SU-DHL-6 (cell line): Measurements from ENCODE around the gene PDK4.

ENCODE experiments used
- H2AFZ ChIP-seq: fragments of 200-600 bp; sonication (generic); 2 replicates; pipeline ENCODE4 v1.6.1; 2014; ENCODE audit warnings: low read depth, mild to moderate bottlenecking, moderate library complexity, mixed read lengths, antibody characterized with exemption, low read length; ENCODE audit not compliant: severe bottlenecking
- H3F3A ChIP-seq: fragments of 200-600 bp; shearing (Covaris generic); 2 replicates; pipeline ENCODE4 v1.6.0; 2016; ENCODE audit warnings: antibody characterized with exemption, mild to moderate bottlenecking; ENCODE audit not compliant: insufficient read depth
- H3K27ac ChIP-seq: fragments of 200-600 bp; sonication (generic); 2 replicates; pipeline ENCODE4 v1.5.1; 2016; ENCODE audit warnings: low read depth, mild to moderate bottlenecking, low read length, moderate library complexity, mixed read lengths
- H3K27me3 ChIP-seq: fragments of 200-600 bp; sonication (generic), shearing (Covaris generic); 2 replicates; pipeline ENCODE4 v1.6.0; 2014; ENCODE audit warnings: mild to moderate bottlenecking, low read length
- H3K36me3 ChIP-seq: fragments of 200-600 bp; sonication (generic); 2 replicates; pipeline ENCODE4 v1.6.1; 2014; ENCODE audit warnings: mild to moderate bottlenecking, low read length, mixed read lengths
- H3K4me2 ChIP-seq: fragments of 300-600, 200-600 bp; shearing (Covaris generic), sonication (generic); 2 replicates; pipeline ENCODE4 v1.6.0; 2014; ENCODE audit warnings: low read length, low read depth, mild to moderate bottlenecking; ENCODE audit not compliant: poor library complexity, severe bottlenecking
- H3K4me3 ChIP-seq: fragments of 200-600 bp; sonication (generic); 2 replicates; pipeline ENCODE4 v1.5.1; 2014; ENCODE audit warnings: antibody characterized with exemption, low read length, mild to moderate bottlenecking, mixed read lengths; ENCODE audit not compliant: insufficient read depth, poor library complexity, severe bottlenecking
- H3K79me2 ChIP-seq: fragments of 200-600 bp; sonication (generic); 2 replicates; pipeline ENCODE4 v1.6.1; 2014; ENCODE audit warnings: mild to moderate bottlenecking, low read length, moderate library complexity; ENCODE audit not compliant: insufficient read depth
- H3K9ac ChIP-seq: fragments of 200-600 bp; sonication (generic); 2 replicates; pipeline ENCODE4 v1.7.0; 2014; ENCODE audit warnings: mild to moderate bottlenecking, low read length
- H3K9me2 ChIP-seq: fragments of 200-600 bp; sonication (generic); replicated peaks from 2 replicates; pipeline ENCODE4 v1.6.1; 2014; ENCODE audit warnings: low read length; ENCODE audit not compliant: insufficient read depth
- H3K9me3 ChIP-seq: fragments of 200-600 bp; sonication (generic); 2 replicates; pipeline ENCODE4 v1.6.1; 2014; ENCODE audit warnings: low read length, mixed read lengths; ENCODE audit not compliant: insufficient read depth
- H4K20me1 ChIP-seq: fragments of 200-600 bp; sonication (generic); 2 replicates; pipeline ENCODE4 v1.6.1; 2014; ENCODE audit warnings: low read depth, mild to moderate bottlenecking, antibody characterized with exemption, low read length, moderate library complexity, mixed read lengths
- EZH2phosphoT487 ChIP-seq: fragments of 200-600 bp; sonication (generic), shearing (Covaris generic); conservative IDR thresholded peaks from 2 replicates; pipeline ENCODE4 v1.6.1; 2018; ENCODE audit warnings: mild to moderate bottlenecking, antibody characterized with exemption, low read length, moderate library complexity, mixed read lengths
- TF ChIP-seq, protein P1 (sequence below): fragments of 200-600 bp; sonication (generic); IDR thresholded peaks from one replicate; pipeline ENCODE4 v1.5.1; 2017; ENCODE audit warnings: antibody characterized with exemption, mild to moderate bottlenecking, low read length, moderate library complexity; ENCODE audit not compliant: insufficient read depth, poor library complexity, severe bottlenecking

The PDK4 gene

DNA sequence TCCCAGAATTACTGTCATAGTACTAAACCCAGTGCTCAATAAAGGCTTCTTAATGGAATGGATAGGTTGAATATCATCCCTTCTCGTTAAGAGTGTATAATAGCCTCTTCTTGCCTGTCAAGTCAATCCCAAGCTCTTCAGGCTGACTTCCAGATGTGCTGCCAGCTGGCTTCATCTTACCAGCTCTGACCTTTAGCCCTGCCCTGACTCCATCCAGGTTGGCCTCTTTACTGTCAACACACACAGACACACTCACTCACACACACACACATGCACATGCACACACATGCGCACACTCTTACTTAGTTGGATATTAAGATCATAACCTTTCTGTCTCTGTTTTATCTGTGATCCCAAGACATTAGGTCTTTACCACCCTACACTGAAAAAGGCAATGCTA, 61.5 kb downstream of the PDK4 start:
- TF ChIP-seq EZH2phosphoT487 = no peak
- TF ChIP-seq, protein P1, sequence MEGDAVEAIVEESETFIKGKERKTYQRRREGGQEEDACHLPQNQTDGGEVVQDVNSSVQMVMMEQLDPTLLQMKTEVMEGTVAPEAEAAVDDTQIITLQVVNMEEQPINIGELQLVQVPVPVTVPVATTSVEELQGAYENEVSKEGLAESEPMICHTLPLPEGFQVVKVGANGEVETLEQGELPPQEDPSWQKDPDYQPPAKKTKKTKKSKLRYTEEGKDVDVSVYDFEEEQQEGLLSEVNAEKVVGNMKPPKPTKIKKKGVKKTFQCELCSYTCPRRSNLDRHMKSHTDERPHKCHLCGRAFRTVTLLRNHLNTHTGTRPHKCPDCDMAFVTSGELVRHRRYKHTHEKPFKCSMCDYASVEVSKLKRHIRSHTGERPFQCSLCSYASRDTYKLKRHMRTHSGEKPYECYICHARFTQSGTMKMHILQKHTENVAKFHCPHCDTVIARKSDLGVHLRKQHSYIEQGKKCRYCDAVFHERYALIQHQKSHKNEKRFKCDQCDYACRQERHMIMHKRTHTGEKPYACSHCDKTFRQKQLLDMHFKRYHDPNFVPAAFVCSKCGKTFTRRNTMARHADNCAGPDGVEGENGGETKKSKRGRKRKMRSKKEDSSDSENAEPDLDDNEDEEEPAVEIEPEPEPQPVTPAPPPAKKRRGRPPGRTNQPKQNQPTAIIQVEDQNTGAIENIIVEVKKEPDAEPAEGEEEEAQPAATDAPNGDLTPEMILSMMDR = no peak
- no peak overlapping the region for H3K27ac ChIP-seq
- no peaks in the 10 kb centered on the region for H3K9me3 ChIP-seq

More for the DNA sequence above, 61.5 kb downstream of the PDK4 start:
- H3F3A ChIP-seq = no peaks in the 10 kb centered on the region
- H4K20me1 ChIP-seq = no peaks in the 10 kb centered on the region
- H3K36me3 ChIP-seq = no peaks in the 10 kb centered on the region
- H3K9me2 ChIP-seq = no peaks in the 10 kb centered on the region
- no peak overlapping the region for H3K4me3 ChIP-seq
- no peak overlapping the region for H3K4me2 ChIP-seq
- no peaks in the 10 kb centered on the region for H3K79me2 ChIP-seq
- H2AFZ ChIP-seq = no peak overlapping the region
- no peak overlapping the region for H3K9ac ChIP-seq
- no peaks in the 10 kb centered on the region for H3K27me3 ChIP-seq
